HCT116 (cell line): ENCODE results near the gene CASP9. TPM values are rescaled to one million over a fixed set of nuclear protein-coding genes. Genes with fewer than 3 reads are reported as not detected.

Experiments used
- ATAC-seq: fragments of 200-7000 bp; cut with Tn5 transposase; 2 replicates; pipeline ENCODE4 v1.9.1; 2020; ENCODE audit warnings: mild to moderate bottlenecking, moderate library complexity
- BruUV-seq: library from RNA; stranded (reverse); fragments of 400-500 nt; replicated peaks from 2 replicates; lab custom pipeline; 2021; lab: Mats Ljungman, UMichigan
- CTCF ChIA-PET: fragments of 300-600 bp; sonication (Branson Sonifier 250); formaldehyde crosslinking; loops from one replicate; lab custom pipeline; 2021; ENCODE audit warnings: antibody characterized with exemption; lab: Charles Lee
- POLR2A ChIA-PET: fragments of 300-600, 350-600 bp; sonication (Branson Sonifier 250); formaldehyde crosslinking; loops from one replicate; lab custom pipeline; 2021; ENCODE audit warnings: antibody characterized with exemption; lab: Charles Lee
- RAD21 ChIA-PET, 2 experiments: fragments of 300-600 bp; sonication (Branson Sonifier 250); formaldehyde crosslinking; loops; one replicate each; lab custom pipeline; 2023; ENCODE audit warnings: low total read pairs in 2 of 2; ENCODE audit not compliant: uncharacterized antibody in 2 of 2, unreplicated experiment in 2 of 2, low non-redundant PET in 1 of 2; lab: Charles Lee
- DNase-seq: peaks from one replicate; pipeline ENCODE4 v3.0.0-alpha.2; 2010; ENCODE audit warnings: low read depth, low spot score
- H2AFZ ChIP-seq: fragments of 200-600 bp; shearing (Covaris generic), sonication (generic); 2 replicates; pipeline ENCODE4 v1.6.1; 2017; ENCODE audit warnings: low read depth, mixed run types, mixed read lengths, antibody characterized with exemption, low read length; ENCODE audit not compliant: poor library complexity, severe bottlenecking
- H3K27ac ChIP-seq: 2 replicates; pipeline ENCODE4 v1.5.1; 2012; ENCODE audit warnings: low read depth, low read length
- H3K27me3 ChIP-seq: fragments of 200-600 bp; sonication (generic); 2 replicates; pipeline ENCODE4 v1.6.1; 2016; ENCODE audit warnings: mixed run types, low read length, mixed read lengths; ENCODE audit not compliant: insufficient read depth
- H3K36me3 ChIP-seq, 2 experiments: fragments of 200-500 bp in 1 of 2; fragments of 200-600 bp in 1 of 2; sonication (Bioruptor generic) in 1 of 2; sonication (generic) in 1 of 2; 2 replicates each; pipeline versions ENCODE4 v1.5.1 to v1.6.1; 2014 to 2016; ENCODE audit warnings: low read length in 2 of 2, inconsistent platforms in 1 of 2, mixed read lengths in 1 of 2, mixed run types in 1 of 2; ENCODE audit not compliant: insufficient read depth in 2 of 2, control insufficient read depth in 1 of 2
- H3K4me1 ChIP-seq, 2 experiments: fragments of 200-600 bp in 1 of 2; sonication (generic) in 1 of 2; 2 replicates each; pipeline versions ENCODE4 v1.5.1 to v1.6.1; 2012 to 2017; ENCODE audit warnings: low read length in 2 of 2, inconsistent platforms in 1 of 2, mild to moderate bottlenecking in 1 of 2, mixed read lengths in 1 of 2, mixed run types in 1 of 2, moderate library complexity in 1 of 2; ENCODE audit not compliant: insufficient read depth in 2 of 2, control insufficient read depth in 1 of 2
- H3K4me2 ChIP-seq: fragments of 200-600 bp; sonication (generic); 2 replicates; pipeline ENCODE4 v1.6.1; 2017; ENCODE audit warnings: mixed run types, low read length, mixed read lengths
- H3K4me3 ChIP-seq, 2 experiments: fragments of 200-600 bp in 1 of 2; sonication (generic) in 1 of 2; replicated peaks in 1 of 2; 2 replicates each; pipeline ENCODE4 v1.5.1; 2011 to 2016; ENCODE audit warnings: low read length in 2 of 2, control low read depth in 1 of 2, low read depth in 1 of 2, mild to moderate bottlenecking in 1 of 2, mixed read lengths in 1 of 2, mixed run types in 1 of 2
- H3K79me2 ChIP-seq: fragments of 200-600 bp; sonication (generic); 2 replicates; pipeline ENCODE4 v1.6.1; 2017; ENCODE audit warnings: mild to moderate bottlenecking, mixed run types, low read length, moderate library complexity, mixed read lengths; ENCODE audit not compliant: insufficient read depth
- H3K9ac ChIP-seq: fragments of 200-600 bp; sonication (generic); 2 replicates; pipeline ENCODE4 v1.6.1; 2016; ENCODE audit warnings: low read length, mixed read lengths
- H3K9me2 ChIP-seq: fragments of 200-600 bp; sonication (generic), shearing (Covaris generic); 2 replicates; pipeline ENCODE4 v1.6.1; 2017; ENCODE audit warnings: mixed run types, mild to moderate bottlenecking, moderate library complexity; ENCODE audit not compliant: insufficient read depth
- H3K9me3 ChIP-seq, 2 experiments: fragments of 200-500 bp in 1 of 2; fragments of 200-600 bp in 1 of 2; sonication (Bioruptor generic) in 1 of 2; sonication (generic) in 1 of 2; 2 replicates each; pipeline ENCODE4 v1.6.1; 2014 to 2017; ENCODE audit warnings: low read length in 2 of 2, mixed read lengths in 2 of 2, inconsistent platforms in 1 of 2, low read depth in 1 of 2, mild to moderate bottlenecking in 1 of 2, mixed run types in 1 of 2, moderate library complexity in 1 of 2; ENCODE audit not compliant: control insufficient read depth in 1 of 2, insufficient read depth in 1 of 2
- H4K20me1 ChIP-seq: fragments of 200-600 bp; sonication (generic), shearing (Covaris generic); 2 replicates; pipeline ENCODE4 v1.6.1; 2017; ENCODE audit warnings: mixed run types, mild to moderate bottlenecking, moderate library complexity; ENCODE audit not compliant: insufficient read depth
- CEBPB ChIP-seq: IDR thresholded peaks from 2 replicates; pipeline ENCODE4 v1.6.1; 2012; ENCODE audit warnings: low read depth
- EGR1 ChIP-seq: IDR thresholded peaks from 2 replicates; pipeline ENCODE4 v1.6.1; 2012; ENCODE audit warnings: low read depth
- EZH2phosphoT487 ChIP-seq: fragments of 200-600 bp; IDR thresholded peaks from 2 replicates; pipeline ENCODE4 v1.6.1; 2018; ENCODE audit warnings: antibody characterized with exemption, borderline replicate concordance
- FOSL1 ChIP-seq: IDR thresholded peaks from 2 replicates; pipeline ENCODE4 v1.6.1; 2012; ENCODE audit warnings: low read depth
- JUND ChIP-seq: IDR thresholded peaks from 2 replicates; pipeline ENCODE4 v1.6.1; 2012
- POLR2A ChIP-seq: IDR thresholded peaks from 2 replicates; pipeline ENCODE4 v1.7.0; 2011; ENCODE audit warnings: borderline replicate concordance; ENCODE audit not compliant: insufficient read depth, insufficient read length; ENCODE audit errors: extremely low read depth
- POLR2AphosphoS5 ChIP-seq: IDR thresholded peaks from 2 replicates; pipeline ENCODE4 v1.6.1; 2011; ENCODE audit warnings: mild to moderate bottlenecking, low read depth, low read length, moderate library complexity
- SIN3A ChIP-seq: IDR thresholded peaks from 2 replicates; pipeline ENCODE4 v1.6.1; 2012; ENCODE audit warnings: low read depth
- ZNF274 ChIP-seq: fragments of 200-500 bp; sonication (Bioruptor generic); IDR thresholded peaks from 2 replicates; pipeline ENCODE4 v1.6.1; 2014; ENCODE audit warnings: mild to moderate bottlenecking, low read depth, low read length, inconsistent platforms
- intact Hi-C: fragments of 100-400 bp; cut with micrococcal nuclease; formaldehyde crosslinking; loops from 2 replicates; pipeline ENCODE4 v1.10.0; 2022
- total RNA-seq: library from RNA; stranded (reverse); gene quantifications from one replicate; pipeline ENCODE4 v1.2.1, GENCODE V29; 2021; ENCODE audit not compliant: unreplicated experiment
- TF ChIP-seq, protein P1 (sequence below): IDR thresholded peaks from 2 replicates; pipeline ENCODE4 v1.6.1; 2011; ENCODE audit warnings: mild to moderate bottlenecking, low read length, moderate library complexity; ENCODE audit not compliant: insufficient replicate concordance; ENCODE audit errors: extremely low read depth
- TF ChIP-seq, protein P2 (sequence below): IDR thresholded peaks from 2 replicates; pipeline ENCODE4 v1.6.1; 2012
- TF ChIP-seq, protein P3 (sequence below): IDR thresholded peaks from 2 replicates; pipeline ENCODE4 v1.6.1; 2012
- TF ChIP-seq, protein P4 (sequence below): IDR thresholded peaks from 2 replicates; pipeline ENCODE4 v1.6.1; 2012; ENCODE audit warnings: low read depth

CASP9 gene
- total RNA-seq, 1 experiment from 2014 or later = 10.6 TPM

DNA sequence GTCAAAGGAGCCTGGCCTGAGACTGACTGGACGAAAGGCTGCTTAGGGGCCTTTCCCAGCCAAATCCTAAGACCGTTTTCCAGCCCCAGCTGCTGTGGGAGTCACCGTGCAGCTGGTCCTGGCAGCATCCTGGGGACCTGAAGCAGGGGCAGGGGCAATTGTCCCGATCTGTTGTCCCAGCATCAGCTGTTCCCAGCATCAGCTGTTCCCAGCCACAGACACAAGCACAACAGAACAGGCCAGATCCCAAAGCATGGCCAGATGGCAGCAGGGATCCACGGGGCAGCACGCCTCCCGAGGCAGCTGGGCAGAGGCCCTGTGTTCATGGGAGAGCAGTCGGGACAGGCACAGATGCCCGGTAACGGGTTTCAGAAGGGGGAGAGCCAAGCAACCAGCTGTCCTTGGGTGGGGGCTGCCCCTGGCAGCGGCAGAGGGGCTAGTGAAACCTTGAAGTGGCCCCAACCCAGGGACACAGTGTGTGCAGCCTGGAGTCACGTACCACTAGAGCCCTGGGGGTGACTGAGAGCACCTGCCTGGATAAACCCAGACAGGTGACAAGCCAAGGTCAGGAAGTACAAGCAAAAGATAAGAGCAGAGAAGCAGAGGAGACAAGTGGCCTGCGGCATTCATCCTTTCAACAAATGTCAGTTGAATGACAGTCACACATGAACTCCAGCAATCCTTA lies 34.8 kb downstream of the CASP9 start (continued):
- TF ChIP-seq, protein P1, sequence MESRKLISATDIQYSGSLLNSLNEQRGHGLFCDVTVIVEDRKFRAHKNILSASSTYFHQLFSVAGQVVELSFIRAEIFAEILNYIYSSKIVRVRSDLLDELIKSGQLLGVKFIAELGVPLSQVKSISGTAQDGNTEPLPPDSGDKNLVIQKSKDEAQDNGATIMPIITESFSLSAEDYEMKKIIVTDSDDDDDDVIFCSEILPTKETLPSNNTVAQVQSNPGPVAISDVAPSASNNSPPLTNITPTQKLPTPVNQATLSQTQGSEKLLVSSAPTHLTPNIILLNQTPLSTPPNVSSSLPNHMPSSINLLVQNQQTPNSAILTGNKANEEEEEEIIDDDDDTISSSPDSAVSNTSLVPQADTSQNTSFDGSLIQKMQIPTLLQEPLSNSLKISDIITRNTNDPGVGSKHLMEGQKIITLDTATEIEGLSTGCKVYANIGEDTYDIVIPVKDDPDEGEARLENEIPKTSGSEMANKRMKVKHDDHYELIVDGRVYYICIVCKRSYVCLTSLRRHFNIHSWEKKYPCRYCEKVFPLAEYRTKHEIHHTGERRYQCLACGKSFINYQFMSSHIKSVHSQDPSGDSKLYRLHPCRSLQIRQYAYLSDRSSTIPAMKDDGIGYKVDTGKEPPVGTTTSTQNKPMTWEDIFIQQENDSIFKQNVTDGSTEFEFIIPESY = no peak

DNA sequence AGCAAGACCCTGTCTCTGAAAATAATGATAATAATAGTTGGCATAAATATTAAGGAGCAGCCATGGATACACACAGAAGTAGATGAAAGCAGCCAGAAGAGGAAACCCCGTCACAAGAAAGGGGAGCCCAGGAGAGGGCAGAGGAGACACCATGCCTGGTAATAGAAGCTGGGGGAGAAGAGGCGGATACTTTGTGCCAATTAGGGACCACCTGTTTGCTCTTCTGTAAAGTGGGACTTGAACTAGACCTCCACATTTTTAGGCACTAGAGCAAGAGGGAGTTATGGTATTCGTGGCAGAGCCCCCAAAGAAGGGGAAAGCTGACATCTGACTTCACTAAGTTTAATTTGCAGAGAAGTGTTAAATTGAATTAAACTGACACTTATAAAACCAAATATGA lies 35.6 kb downstream of the CASP9 start:
- Histone ChIP-seq H3K9me2 (no peaks in the 10 kb centered on the region), H3K79me2 (no peaks in the 10 kb centered on the region), H3K27ac (no peak overlapping the region), H2AFZ (no peak overlapping the region), H3K36me3 (no peaks in the 10 kb centered on the region), H3K9ac (no peak overlapping the region), H3K4me2 (no peak overlapping the region), H4K20me1 (no peaks in the 10 kb centered on the region), H3K4me1 (no peaks in the 10 kb centered on the region), H3K27me3 (no peaks in the 10 kb centered on the region), H3K4me3 (no peak overlapping the region), H3K9me3 (no peaks in the 10 kb centered on the region)
- ChIA-PET POLR2A (no interaction called here), RAD21 (no interaction called here), CTCF (no interaction called here)
- intact Hi-C loops = no loop called here
- ATAC-seq = no peak
- DNase-seq = no peak
- TF ChIP-seq, protein P2, sequence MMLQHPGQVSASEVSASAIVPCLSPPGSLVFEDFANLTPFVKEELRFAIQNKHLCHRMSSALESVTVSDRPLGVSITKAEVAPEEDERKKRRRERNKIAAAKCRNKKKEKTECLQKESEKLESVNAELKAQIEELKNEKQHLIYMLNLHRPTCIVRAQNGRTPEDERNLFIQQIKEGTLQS = no peak
- no peak for TF ChIP-seq ZNF274
- TF ChIP-seq FOSL1 = no peak
- TF ChIP-seq JUND = no peak
- TF ChIP-seq POLR2AphosphoS5 = no peak
- TF ChIP-seq, protein P3, sequence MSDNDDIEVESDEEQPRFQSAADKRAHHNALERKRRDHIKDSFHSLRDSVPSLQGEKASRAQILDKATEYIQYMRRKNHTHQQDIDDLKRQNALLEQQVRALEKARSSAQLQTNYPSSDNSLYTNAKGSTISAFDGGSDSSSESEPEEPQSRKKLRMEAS = no peak
- no peak for TF ChIP-seq EGR1
- TF ChIP-seq CEBPB = no peak
- TF ChIP-seq, protein P4, sequence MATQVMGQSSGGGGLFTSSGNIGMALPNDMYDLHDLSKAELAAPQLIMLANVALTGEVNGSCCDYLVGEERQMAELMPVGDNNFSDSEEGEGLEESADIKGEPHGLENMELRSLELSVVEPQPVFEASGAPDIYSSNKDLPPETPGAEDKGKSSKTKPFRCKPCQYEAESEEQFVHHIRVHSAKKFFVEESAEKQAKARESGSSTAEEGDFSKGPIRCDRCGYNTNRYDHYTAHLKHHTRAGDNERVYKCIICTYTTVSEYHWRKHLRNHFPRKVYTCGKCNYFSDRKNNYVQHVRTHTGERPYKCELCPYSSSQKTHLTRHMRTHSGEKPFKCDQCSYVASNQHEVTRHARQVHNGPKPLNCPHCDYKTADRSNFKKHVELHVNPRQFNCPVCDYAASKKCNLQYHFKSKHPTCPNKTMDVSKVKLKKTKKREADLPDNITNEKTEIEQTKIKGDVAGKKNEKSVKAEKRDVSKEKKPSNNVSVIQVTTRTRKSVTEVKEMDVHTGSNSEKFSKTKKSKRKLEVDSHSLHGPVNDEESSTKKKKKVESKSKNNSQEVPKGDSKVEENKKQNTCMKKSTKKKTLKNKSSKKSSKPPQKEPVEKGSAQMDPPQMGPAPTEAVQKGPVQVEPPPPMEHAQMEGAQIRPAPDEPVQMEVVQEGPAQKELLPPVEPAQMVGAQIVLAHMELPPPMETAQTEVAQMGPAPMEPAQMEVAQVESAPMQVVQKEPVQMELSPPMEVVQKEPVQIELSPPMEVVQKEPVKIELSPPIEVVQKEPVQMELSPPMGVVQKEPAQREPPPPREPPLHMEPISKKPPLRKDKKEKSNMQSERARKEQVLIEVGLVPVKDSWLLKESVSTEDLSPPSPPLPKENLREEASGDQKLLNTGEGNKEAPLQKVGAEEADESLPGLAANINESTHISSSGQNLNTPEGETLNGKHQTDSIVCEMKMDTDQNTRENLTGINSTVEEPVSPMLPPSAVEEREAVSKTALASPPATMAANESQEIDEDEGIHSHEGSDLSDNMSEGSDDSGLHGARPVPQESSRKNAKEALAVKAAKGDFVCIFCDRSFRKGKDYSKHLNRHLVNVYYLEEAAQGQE = no peak
- no peak for TF ChIP-seq POLR2A
- no peak for TF ChIP-seq EZH2phosphoT487
- no peak for TF ChIP-seq SIN3A
- TF ChIP-seq, protein P1 = no peak
- no TSS peak for BruUV-seq
